HG02571 (cell line): ENCODE results near the gene FAM168A.
"Not testable (repeated sequence)": the region's sequence is repeated elsewhere in the genome, so short reads cannot be mapped to it uniquely, and the experiment has no call there.

Experiments
- ATAC-seq: cut with Tn5 transposase; IDR thresholded peaks from one replicate; pipeline ENCODE4 v1.9.1; 2021; ENCODE audit warnings: mild to moderate bottlenecking, moderate library complexity; ENCODE audit not compliant: unreplicated experiment

The FAM168A gene

DNA sequence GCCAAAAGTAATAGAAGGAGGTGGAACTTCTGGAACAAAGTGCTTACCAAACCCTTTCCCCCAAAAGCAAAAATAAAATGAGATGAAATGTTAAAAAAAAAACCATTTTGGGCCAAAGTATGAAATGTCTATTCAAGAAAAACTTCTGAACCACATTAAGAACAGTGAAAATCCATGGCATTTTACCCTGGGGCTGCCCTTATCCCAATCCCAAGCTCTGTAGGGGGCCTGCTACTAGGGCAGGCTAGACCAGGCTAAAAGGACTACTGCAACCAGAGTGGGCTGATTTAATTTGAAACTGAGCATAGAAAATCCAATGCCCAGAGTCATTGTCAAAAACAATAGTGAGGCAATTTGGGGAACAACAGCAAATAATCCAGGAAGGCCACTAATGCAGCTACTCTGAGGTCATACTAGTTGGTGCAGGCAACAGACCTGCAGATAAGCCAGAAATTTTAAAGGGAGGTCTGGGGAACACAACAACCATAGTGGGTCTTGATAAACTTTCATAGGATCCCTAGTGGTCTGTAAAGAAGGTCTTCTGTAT, 122.3 kb downstream of the FAM168A start:
- ATAC-seq: no peak

DNA sequence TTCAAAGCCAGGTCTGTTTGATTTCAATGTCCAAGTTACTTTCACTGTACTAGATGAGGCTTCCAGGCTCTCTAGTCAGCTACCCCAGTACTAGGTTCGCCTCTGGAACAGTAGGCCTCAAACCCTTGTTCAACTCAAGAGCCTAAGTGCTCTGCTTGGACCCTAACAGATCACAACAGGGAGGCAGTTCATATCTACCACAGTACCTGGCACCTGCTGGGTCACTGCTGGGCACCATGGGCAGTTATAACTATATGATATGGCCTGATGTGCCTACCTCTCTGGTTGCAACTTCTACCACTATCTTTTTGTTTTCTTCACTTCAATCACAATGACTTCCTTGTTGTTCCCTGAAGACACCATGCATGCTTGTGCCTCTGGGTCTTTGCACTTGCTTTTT, 124.7 kb downstream of the FAM168A start:
- ATAC-seq: no peak

DNA sequence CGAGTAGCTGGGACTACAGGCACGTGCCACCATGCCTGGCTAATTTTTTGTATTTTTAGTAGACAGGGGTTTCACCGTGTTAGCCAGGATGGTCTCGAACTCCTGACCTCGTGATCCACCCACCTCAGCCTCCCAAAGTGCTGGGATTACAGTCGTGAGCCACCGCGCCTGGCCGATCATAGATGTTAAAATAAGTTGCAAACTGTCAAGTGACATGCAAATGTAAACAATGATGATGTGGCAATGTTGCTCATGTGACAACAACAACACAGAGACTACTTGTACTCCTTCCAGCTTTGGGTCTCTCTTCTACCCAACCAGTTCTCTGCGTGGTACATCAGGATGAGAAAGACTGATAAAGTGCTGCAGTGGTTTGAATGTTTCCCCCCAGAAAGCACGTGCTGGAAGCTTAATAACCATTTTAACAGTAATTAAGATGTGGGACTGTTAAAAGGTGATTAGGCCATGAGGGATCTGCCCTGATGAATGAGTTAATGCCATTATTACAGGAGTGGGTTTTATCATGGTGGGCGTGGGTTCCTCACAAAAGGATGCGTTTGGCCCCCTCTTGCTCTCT, 127.8 kb downstream of the FAM168A start:
- ATAC-seq: not testable (repeated sequence)

DNA sequence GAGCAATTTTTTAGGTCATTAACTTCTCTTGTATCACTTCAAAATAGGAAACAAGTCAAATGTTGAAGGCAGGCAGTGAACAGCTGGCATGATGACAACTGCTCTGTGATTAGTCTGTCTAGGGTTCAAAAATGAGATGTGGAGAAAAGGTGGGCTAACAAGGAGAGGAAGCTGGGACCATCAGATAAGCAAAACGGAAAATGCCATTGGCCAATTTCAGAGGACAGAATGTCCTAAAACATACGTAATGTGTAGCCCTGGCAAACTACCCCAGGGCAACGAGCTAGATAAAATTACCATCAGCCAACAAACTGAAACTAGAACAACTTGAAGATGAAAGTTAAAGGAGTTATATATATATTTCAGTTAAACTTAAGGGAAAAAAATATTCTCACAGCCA, 128.5 kb downstream of the FAM168A start:
- no peak for ATAC-seq

DNA sequence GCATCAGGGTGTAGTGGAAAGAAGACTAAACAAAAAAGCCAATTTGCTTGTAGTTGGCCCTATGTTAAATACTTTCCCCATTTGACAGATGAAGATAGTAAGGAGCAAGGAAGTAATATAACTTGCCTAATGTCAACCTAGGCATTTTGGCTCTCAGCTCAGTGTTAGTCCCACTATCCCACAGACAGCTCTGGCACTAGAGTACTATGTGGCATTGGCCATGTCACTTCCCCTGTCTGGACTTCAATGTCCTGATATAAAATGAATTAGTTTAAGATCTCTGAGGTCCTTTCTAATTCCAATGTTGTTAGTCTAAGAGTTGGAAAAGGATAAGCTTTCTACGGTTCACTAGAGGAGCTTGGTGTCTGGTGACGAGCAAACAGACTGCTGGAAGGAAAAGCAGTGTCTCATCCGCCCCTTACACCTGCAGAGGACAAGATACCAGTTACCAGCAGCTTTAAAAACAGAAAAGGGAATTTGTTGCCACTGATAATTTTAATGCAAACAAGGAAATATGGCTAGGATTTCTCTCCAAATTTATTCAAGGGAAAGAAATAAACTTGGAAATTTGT, 129.2 kb downstream of the FAM168A start:
- no peak for ATAC-seq

DNA sequence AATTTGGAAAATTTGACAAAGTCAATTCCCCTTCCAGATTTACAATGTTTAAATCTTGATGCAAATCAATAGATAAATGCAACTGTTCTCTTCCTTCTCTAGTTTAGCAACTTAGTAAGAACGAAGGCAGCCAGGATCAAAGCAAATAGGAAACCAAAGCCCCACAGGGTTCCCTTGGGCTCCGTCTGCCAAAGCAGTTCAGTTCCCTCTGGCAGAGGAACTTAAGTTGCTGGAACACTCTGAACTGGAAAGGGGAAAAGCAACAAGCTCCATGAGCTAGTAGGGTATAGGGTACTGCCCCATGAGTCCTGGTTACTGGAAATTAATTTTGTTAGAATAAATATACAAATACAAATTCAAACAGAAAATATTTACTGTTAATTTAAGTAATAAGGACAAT, 130.4 kb downstream of the FAM168A start:
- no peak for ATAC-seq

DNA sequence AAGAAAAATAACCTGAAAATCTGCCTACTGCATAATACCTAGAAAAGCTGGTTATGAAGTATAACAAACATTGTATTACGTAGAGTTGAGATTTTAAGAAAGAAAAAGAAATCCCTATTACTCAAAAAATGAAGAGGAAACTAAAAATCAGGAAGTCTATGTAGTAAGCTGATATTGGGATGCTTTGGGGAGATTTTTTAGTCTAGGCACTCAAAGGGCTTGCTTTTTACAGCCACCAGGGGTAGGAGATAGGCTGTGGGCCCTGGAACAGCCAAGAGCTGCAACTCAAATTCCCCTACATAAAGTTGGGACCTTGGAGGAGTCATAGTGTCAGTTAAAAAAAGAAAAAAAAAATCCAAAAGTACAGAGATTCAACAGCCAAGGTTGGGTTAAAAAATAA, 131.3 kb downstream of the FAM168A start:
- no peak for ATAC-seq

DNA sequence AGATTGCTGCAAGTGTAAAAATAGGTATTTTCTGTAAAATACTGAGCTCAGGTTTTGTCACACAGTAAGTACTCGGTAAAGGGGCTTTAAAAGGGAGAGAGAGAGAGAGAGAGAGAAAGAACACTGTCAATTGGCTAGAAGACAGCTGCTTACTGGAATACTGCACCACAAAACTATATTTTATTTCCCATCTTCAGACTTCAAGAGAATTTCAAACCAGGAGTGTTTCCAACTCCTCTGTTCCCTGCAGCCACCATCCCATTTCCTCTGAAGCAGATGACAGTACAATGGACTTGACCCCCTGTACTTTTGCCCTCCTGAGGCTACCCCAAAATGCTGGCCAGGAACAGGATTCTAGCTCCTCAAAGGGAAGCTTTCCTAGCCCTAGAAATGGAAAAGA, 132.0 kb downstream of the FAM168A start:
- no peak for ATAC-seq

DNA sequence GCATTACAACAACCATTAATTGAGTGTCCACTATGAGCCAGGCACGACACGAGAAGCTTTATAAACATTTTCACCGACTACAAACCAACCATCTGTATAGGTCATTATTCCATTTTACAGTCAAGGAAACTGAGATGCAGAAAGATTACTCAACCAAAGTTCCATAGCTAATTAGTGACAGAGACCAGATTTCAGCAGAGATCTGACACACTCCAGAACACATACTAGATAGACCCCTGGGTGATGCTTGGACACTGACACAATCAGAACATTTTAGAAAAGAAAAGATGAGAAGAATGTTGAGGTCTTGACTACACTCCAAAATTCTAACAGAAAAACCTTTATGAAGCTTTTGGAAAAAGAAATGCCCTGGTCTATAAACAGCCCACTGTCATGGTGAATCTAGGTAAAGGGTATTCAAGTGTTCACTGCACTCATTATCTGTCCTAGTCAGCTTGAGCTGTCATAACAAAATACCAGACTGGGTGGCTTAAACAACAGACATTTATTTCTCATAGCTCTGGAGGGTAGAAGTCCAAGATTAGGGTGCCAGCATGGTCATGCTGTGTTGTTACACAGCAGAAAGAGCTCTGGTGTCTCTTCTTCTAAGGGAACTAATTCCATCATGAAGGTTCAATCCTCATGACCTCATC, 132.8 kb downstream of the FAM168A start:
- no peak for ATAC-seq

DNA sequence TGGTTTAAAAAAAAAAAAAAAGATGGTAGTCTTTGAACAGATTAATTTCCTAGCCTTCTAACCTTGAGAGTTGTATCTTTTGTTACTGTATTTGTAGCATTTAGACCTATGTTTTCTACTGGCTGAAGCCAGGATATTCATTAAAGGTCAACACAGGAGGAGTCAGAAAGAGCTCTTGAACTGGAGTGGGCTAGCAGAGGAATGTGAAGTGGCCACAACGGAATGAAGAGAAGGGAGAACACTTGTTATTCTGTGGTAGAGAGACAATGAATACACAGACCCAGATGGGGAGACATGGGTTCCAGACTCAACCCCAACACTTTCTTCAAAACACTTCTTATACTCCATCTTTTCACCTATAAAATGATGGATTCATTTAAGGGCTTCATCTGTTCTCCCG, 133.6 kb downstream of the FAM168A start:
- ATAC-seq: no peak

DNA sequence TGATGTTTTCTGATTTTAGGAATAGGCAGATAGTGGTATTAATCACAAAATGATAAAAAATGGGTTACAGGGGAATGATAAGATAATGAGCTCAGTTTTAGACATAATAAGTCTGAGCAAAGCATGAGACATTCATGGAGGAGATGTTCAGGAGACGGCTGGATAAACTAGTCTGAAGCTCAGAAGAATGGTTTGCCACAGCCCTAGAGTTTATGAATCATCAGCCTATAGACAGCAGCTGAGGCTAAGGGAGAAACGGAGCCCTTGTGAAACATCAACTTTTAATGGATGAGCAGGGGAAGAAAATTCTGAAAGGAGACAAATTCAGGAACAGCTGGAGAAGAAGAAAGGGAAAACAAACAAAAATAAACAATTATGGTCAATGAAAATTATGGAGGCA, 134.6 kb downstream of the FAM168A start:
- no peak for ATAC-seq

DNA sequence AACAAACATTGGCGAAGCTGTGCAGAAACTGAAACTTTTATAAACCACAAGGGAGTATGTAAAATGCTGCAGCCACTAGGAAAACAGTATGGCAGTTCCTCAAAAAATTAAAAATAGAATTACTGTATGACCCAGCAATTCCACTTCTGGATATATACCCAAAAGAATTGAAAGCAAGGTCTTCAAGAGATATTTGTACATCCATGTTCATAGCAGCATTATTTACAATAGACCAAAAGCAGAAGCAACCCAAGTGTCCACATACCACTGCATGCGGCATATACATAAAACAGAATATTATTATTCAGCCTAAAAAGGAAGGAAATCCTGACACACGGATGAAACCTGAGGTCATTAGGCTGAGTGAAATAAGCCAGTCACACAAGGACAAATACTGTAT, 135.9 kb downstream of the FAM168A start:
- no peak for ATAC-seq

DNA sequence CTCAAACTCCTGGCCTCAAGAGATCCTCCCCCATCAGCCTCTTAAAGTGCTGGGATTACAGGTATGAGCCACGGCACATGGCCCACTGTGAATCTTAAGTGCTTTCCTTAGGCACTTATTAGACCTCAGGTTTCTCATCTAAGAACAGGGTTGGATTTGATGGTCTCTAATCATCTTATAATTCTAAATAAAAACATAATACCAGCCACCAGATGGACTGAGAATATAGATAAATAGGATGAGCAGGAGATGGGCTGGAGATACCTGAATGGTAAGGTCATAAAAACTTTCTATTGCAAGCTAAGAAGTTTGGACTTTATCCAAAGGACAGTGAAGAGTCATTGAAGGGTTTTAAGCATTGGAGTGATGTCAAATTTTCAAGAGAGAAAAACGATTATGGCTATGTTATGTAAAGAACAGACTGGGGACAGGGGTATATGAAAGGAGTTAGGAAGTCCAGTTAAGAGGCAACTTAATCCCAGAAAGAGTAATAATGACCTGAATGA, 136.5 kb downstream of the FAM168A start:
- ATAC-seq: no peak

DNA sequence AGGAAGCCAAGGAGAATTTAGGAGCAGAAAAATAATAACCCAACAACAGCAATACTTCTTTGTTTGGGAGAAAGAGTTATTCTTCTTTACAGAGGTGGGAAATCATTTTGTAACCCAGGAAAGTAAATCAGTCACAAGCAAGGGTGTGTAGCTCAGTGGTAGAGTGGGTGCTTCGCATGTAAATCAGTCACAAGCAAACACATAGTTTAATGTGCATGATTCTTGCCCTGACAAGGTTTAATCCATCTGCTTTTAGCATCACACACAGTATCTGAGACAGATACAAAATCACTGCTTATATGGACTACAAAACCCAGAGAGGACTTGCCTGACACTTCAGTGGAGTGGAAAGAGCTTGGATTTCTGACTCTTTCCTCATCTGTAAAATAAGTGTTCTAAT, 139.7 kb downstream of the FAM168A start:
- ATAC-seq: no peak

DNA sequence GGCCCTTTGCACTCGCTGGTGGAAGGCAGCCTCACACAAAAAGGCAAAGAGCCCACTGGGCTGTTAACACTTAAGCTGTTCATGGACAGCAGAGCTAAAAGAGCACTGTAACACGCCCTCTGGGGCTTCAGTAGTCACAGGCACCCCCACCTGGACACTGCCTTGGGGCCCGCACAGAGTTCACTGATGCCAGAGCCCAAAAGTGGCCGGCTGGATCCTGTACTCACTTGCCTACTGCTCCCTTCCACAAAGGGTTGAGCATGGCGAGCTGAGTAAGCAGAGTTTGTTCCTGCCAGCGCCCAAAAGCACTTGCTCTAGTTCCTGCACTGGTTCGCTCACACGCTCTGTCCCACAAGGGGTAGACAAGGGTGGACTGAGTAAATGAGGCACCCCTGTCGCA, 142.9 kb downstream of the FAM168A start:
- no peak for ATAC-seq

DNA sequence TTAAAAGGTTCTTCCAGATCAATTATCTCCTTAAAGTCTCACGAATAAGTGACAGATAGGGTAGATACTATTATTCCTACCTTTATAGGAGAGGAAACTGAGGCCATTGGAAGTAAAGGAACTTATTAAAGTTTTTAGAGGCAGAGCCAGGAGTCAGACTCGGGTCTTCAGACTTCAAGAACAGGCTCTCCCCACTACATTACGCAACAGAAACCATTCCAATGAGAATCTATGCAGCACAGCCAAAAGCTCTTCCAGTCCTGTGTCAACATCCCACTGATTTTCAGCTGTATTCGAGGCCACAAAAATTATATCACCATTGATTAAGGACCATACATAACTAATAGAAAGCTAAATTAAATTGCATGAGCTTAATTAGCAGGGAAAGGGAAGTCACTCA, 144.3 kb downstream of the FAM168A start:
- ATAC-seq: no peak

DNA sequence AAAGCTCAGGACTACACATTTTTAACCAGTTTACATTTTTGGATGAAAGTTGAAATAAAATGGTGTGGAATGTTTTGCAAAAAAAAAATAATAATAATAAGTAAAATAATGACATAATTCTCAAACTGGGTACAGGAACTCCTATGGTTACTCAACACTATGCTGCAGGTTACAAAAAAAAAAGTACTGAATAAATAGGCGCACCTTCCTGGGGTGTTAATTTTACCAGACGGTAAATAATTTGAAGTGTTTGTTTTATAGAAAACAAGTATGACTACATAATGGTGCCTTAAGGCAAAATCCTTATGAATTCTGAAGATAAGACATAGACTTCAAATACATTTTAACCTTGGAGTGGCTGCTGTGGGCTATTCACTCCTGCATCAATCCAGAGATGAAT, 145.2 kb downstream of the FAM168A start:
- ATAC-seq: no peak

DNA sequence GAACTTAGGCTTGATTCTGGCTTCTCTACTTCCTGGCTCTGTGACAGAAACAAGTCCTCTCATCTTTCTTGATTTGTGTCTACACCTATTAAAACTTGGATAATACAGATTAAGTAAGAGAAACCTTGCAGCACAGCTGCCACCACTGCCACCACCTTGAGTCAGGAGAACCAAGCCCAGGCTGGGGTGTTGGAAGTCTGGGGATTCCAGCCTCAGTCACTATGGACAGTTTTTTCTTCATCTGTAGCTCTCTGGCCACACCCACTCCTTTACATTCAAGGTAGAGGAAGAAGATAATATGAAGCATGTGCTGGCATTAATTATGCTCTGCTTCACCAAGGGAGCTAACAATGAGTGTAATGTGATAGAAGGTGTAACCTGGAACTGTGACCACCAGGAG, 146.0 kb downstream of the FAM168A start:
- no peak for ATAC-seq

DNA sequence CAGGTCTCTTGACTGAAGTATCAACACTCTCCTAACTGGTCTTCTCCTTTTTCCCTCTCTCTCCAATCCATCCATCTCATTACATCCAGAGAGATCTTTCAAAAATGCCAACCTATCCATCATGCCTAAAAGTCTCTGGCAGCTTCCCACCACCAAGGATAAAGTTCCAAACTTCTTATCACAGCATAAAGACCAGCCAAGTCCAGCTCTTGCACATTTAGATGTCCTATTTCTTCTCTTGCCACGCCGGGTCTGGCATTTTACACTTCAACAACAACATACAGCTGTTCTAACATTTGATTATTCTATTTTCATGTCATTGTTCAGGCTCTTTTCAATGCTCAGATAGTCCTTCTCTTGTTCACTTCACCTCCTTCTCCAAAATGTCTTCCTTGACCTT, 151.1 kb downstream of the FAM168A start:
- ATAC-seq: no peak

DNA sequence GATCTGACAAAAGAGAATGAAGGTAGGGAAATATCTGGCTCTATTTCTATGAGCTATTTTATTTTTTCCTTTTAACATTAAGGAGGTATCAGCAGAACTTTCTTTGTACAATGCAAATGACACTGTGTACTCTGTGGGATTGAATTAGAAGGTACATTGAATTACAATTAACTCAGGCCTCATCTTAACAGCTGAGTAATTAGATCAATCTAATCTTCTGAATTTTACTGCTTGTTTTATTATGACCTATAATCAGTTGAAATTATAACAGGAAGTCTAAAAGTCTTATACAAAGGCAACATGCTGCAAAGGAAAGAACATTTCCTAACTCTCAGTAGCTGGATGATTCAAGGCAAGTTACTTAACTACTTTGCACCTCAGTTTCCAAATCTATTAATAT, 151.9 kb downstream of the FAM168A start:
- no peak for ATAC-seq

DNA sequence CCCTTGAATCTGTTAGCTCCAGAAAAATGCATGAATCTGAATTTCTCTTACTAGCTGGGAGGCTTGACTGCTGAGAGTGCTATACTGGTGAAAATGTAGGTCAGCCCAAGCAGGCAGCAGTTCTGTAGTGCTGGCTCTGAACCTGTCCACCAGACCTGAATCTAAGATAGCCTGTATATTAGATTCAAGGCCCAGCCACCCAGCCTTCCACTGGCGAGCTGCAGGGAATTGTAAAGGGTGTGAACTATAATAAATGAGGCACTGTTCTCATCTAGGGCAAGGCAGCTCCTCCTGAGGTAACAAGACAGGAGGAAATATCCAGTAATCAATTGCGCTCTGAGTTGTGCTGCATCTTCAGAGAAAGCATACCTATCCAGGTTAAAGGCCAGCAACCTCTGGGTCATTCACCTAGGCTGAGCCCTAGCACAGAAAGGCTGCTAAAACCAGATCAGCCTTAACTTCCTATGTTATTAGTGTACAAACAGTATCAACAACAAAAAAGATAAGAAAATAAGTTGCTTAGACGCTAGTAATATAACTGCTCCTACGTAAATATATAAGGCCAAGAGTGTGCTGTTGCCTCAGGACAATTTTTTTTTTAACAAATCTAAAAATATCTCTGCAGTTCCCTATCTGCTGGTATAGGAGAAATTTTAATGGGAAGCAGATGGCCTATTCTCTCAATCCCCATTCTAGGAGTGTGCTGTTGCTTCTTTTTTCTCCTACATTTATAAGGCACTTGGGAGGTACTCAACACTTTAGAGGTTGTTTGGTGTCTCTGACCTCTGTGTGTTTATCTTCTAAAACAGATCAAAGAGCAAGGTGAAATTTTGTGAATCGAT, 158.7 kb downstream of the FAM168A start:
- no peak for ATAC-seq
